Activated CD4-positive, alpha-beta T cell treated with anti-CD3 and anti-CD28 coated beads, Interleukin-10, Interleukin-2, amounts not matched to agents 100 ng/mL and 50 ng/mL, durations not matched to agents 16 hours and 8 hours (primary cell): Measurements from ENCODE around the gene C14orf93.
"Not testable (repeated sequence)": the region's sequence is repeated elsewhere in the genome, so short reads cannot be mapped to it uniquely, and the experiment has no call there.

Experiments used
- DNase-seq: peaks from one replicate; pipeline ENCODE4 v3.0.0-alpha.2; 2020

C14orf93 gene

GRCh38 chr14:22972313-22972930 is 37.5 kb downstream of the C14orf93 start:
- DNase-seq = no peak

DNA sequence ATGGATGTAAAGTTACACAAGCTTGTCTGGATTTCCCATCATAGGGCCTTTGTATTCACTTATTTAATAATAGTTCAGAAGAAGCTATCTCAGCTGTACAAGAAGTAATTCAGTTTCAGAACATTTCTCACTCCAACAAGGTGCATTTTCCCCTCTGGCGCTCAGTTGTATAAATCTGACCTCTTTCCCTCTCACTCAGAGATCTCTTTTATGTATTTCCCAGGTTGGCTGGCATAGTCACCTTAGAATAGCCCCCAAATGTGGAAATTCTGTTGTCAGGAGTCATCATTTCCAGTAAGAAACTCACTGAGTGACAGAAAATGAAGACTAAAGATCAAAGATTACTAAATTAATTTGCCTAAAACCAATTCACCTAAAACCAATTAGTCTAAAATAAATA is 38.8 kb downstream of the C14orf93 start:
- no peak for DNase-seq

DNA sequence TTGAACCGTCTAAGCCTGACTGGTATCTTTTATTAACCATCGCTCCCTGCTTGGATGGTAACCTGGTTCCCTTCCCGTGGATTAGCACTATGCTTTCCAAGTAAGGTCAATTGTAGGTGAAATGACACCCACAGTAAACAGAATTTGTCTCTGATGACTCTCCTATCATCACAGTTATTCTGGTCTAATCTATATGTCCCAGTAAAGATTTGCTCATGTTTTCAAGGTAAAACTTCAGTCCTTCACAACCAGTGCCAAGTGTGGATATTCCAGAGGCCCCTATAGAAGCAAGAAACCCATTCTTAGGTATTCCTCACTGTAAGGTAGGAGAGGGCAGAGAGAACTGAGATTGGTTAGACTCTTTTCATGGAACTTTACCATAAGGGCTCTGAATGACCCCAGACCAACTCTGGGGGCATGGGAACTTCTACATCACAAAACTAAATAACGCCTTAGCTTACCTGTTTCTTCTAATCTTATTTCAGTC is 43.1 kb downstream of the C14orf93 start:
- no peak for DNase-seq

DNA sequence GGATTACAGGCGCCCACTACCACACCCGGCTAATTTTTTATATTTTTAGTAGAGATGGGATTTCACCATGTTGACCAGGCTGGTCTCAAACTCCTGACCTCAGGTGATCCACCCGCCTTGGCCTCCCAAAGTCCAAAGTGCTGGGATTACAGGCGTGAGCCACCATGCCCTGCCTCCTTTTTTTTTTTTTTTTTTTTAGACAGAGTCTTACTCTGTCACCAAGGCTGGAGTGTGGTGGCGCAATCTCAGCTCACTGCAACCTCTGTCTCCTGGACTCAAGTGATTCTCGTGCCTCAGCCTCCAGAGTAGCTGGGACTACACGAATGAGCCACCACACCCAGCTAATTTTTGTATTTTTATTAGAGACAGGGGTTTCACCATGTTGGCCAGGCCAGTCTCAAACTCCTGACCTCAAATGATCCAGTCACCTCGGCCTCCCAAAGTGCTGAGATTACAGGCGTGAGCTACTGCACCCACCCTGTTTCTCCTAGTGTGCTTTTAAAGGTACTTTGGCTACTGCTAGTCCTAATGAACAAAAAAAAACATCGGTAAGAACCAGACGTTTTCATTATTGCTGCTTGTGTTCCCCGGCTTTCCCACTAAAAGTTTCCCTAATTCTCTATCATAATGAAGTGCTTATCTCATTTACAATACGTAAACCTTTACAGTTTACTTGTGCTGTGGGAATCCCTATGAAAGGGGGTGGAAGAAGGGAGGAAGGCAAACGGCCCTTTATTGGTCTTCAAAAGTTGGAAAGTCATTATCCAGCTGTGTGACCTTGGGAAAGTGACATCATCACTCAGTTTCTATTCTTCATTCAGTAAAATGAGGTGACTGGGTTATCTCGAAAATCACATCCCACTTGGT is 43.8 kb downstream of the C14orf93 start:
- DNase-seq = not testable (repeated sequence)

- DNase-seq = no peak
These were observed 47.8 kb downstream of the C14orf93 start for GRCh38 chr14:22962061-22962676.

DNA sequence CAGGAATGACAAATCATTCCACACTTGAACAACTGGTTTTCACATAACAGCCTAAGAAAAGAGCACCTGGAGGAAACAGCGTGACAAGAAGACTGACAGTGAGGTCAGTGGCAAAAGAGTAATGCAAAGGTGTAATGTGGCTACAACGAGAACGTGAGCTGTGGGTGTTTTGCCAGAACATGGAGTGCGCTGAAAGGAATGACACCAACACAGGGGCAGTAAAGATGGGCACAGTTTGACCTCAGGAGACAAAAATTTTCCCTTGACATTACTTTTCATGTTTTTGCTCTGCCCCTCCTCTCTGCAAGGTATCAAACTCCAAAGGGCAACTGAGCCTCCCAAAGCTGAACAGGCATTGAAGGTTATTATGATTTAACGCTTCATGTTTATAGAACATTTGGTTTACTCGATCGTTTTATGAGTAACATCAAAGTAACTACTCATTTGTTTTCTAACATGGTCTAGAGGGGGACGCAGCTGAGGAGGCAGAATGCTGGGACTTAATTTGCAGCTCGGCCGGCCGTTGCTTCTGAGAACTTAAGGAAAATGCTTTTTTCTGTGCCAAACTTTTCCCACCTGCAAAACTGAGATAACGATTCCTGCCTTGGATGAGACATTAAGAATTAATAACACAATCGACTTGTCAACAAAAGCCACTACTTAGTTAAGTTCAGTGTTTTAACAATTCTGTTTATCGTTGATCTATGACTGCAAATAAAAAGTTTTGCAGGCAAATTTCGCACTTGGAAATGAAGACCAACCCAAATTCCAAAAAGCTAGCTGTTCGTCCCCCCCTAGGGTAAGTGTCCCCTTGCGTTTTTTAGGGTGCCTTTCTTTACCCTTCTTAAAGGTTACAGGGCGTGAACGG is 54.0 kb downstream of the C14orf93 start:
- no peak for DNase-seq

DNA sequence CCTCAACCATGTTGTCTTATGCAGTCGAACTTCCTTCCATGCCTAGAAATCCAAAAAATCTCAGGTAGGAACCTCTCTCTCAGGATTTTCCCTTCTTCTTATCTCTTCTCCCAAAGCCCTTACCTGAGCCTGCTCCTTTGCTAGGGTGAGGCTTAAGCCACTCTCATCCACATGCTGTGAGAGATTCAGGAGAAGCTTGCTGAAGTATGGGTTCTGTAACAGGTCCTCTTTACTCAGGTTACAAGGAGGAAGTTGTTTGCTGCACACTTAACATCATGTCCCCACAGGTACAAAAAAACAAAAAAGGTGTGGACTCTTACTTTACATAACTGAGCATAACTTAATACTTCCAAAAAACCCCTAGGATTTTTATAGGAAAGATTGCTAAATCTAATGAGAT is 57.5 kb downstream of the C14orf93 start:
- no peak for DNase-seq

DNA sequence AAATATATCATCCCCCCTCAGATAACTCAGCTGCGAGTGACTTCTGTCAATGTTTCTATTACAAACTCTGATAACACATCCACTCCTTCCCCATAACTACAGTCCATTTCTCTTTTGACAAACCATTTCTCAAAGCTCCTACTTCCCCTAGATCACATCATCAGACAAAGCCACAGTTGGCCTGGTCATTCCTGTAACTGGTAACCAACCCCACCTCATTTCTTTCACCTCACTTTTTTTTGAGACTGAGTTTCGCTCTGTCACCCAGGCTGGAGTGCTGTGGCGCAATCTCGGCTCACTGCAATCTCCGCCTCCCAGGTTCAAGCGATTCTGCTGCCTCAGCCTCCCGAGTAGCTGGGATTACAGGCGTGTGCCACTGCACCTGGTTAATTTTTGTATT is 58.1 kb downstream of the C14orf93 start:
- peak; percentile 14 for DNase-seq

- DNase-seq = no peak
These were observed 64.3 kb downstream of the C14orf93 start for GRCh38 chr14:22945642-22946041.

DNA sequence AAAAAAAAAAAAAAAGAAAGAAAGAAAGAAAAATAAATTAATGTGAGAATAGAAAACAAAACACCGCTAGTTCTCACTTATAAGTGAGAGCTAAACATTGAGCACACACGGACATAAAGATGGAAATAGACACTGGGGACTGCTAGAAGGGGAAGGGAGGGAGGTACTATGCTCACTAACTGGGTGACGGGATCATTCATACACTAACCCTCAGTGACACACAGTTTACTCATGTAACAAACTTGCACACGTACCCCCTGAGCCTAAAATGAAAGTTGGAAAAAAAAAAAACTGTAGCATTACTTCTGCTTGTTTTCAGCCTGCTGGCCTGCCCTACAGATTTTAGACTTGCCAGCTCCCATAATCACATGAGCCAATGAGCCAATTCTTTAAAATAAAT is 70.3 kb downstream of the C14orf93 start:
- DNase-seq = no peak
